ENCODE data around the gene IRAK2.

Gene IRAK2

DNA sequence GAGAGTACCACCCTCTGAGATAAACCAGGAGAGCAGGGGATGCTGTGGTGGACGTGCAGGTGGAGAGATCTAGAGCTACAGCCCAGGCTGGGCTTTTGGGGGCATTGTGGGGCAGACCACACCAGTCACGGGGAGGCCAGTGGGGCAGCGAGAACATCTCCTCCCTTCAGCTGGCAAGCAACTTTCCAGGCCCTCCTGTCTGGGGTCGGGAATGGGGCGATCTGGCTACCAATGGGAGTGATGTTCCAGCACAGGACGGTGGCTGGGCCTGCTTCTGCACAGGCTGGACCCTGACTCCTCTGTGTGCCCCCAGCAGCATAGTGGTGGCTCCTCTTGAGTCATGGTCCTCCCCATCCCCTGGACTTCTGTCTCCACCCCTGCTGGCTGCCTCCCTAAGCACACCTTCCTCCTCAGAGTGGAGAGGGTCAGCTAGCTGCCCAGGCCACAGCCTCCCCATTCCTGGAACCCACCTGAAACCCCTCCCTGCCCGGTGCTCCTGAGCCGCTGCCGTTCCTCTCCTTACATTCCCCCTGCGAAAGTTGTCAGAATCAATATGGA is 16.1 kb downstream of the IRAK2 start:
- TF ChIP-seq, protein P1, sequence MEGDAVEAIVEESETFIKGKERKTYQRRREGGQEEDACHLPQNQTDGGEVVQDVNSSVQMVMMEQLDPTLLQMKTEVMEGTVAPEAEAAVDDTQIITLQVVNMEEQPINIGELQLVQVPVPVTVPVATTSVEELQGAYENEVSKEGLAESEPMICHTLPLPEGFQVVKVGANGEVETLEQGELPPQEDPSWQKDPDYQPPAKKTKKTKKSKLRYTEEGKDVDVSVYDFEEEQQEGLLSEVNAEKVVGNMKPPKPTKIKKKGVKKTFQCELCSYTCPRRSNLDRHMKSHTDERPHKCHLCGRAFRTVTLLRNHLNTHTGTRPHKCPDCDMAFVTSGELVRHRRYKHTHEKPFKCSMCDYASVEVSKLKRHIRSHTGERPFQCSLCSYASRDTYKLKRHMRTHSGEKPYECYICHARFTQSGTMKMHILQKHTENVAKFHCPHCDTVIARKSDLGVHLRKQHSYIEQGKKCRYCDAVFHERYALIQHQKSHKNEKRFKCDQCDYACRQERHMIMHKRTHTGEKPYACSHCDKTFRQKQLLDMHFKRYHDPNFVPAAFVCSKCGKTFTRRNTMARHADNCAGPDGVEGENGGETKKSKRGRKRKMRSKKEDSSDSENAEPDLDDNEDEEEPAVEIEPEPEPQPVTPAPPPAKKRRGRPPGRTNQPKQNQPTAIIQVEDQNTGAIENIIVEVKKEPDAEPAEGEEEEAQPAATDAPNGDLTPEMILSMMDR (conservative IDR thresholded peaks at IDR 0.05; ENCODE audit: low read depth): no peak
- peak overlapping the region; percentile 15; the same call in 1 of the 2 replicates for H3K27ac ChIP-seq
- CTCF ChIA-PET: no interaction called here
- POLR2A ChIA-PET (ENCODE audit: low non-redundant PET): no interaction called here
- DNase-seq (ENCODE audit: low spot score): no peak

DNA sequence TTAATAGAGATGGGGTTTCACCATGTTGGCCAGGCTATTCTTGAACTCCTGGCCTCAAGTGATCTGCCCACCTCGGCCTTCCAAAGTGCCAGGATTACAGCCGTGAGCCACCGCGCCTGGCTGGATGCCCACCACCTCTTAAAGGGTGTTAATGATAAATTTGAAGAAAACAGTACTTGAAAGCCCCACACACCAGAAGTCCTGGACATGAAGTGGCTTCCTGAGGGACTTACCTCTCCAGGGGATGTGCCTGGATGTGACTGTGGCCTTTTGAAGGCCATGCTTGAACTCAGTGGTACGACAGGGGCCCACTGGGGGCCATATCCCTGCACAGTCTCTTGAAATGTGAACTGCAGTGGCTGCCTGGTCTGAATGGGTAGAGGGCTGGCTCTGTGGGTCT is 18.2 kb downstream of the IRAK2 start:
- CTCF ChIA-PET: no interaction called here
- peak overlapping the region; percentile 44 for H3K27ac ChIP-seq
- TF ChIP-seq, protein P1 (conservative IDR thresholded peaks at IDR 0.05; ENCODE audit: low read depth): no peak
- POLR2A ChIA-PET (ENCODE audit: low non-redundant PET): no interaction called here
- no peak for DNase-seq (ENCODE audit: low spot score)

DNA sequence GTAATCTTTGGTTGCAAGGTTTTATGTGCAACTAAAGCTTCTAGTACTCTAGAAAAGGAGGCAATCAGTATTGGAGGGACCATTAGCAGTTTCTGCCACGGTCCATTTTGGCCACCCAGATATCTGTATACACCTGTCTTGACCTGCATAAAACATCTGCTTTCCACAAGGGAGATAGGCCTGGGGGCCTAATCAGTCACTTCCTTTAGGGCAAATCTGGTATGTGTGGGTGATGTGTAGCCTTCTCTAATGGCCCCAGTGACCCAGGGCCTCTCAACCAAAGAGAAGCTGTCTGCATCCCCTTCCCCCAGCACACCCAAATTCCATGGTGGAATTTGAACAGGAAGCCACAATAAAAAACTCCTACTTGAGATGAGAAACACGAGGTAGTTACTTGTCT is 19.5 kb downstream of the IRAK2 start:
- TF ChIP-seq, protein P1 (conservative IDR thresholded peaks at IDR 0.05; ENCODE audit: low read depth): no peak
- CTCF ChIA-PET: no interaction called here
- peak; percentile 24 for DNase-seq (ENCODE audit: low spot score)
- POLR2A ChIA-PET (ENCODE audit: low non-redundant PET): no interaction called here
- peak overlapping the region; percentile 20; the same call in 1 of the 2 replicates for H3K27ac ChIP-seq

DNA sequence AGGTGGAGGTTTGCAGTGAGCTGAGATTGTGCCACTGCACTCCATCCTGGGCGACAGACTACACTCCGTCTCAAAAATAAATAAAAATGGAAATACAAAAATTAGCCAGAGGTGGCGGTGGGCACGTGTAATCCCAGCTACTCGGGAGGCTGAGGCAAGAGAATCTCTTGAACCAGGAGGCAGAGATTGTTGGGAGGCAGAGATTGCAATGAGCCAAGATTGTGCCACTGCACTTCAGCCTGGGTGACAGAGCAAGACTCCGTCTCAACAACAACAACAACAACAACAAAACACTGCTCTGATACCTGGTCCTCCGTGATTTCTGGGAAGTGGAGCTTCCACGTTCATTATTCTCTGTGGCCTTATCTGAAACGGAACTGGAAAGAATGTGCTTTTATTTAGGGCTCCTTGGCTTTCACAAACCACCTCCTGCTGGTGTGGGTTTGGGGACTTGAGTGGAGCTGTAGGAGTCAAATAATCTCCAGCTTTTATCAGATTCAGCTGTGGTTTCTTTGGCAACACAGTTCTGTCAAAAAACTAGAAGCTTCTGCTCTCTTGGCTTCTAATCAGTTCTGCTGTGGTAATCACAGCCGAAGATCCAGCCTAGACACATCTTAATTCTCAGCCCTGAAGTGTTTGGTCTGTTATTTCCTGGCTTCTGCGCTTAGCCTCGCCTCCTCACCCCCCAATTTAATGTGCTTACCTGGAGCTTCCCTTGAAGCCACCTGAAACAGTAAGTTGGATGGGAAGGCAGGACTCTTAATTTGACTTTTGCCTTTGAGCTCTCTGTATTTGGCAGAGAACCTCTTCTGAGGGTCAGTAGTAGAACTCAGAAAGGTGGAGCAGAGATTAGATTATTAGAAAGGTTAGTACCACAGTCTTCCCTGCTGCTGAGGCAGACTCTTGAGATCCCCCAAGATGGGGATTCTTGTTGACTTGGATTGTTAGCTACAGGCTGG is 21.4 kb downstream of the IRAK2 start:
- POLR2A ChIA-PET (ENCODE audit: low non-redundant PET): no interaction called here
- H3K27ac ChIP-seq: no peak overlapping the region; the same call in 1 of the 2 replicates
- no peak for DNase-seq (ENCODE audit: low spot score)
- TF ChIP-seq, protein P1 (conservative IDR thresholded peaks at IDR 0.05; ENCODE audit: low read depth): no peak
- CTCF ChIA-PET: interaction anchor here (0.6 to 0.8 kb wide), 2 partner anchors 122 to 180 kb away, joined by 3 read pairs; no protein-coding TSS in a partner anchor

DNA sequence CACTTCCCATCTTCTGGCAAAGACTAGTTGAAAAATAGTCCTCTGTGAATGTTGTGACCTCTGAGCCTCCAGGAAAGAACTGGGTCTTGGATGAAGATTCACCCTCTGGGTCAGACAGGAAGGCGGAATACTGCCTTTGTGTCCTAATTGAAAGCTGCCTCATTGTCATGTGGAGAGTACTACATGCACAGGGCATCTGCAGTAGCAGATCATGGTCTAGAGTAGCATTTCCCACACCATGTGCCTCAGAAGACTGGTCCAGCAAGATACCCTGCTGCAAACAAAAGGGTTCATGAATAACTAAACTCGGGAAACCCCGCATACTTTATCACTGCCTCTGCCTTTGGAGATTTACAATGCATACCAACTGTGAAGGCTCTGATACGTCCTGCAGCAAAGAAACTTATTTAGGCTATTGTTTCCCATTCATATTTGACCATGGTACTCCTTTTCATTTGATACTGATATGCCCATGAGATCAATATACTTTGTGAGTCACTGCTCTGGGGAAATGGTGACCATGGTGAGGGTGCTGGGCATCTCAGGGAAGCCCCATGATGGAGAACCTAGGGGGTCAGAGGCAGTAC is 22.7 kb downstream of the IRAK2 start:
- H3K27ac ChIP-seq: peak overlapping the region; percentile 98
- no peak for DNase-seq (ENCODE audit: low spot score)
- CTCF ChIA-PET: interaction anchor here (0.8 kb wide), 1 partner anchor 121 kb away, joined by 3 read pairs; no protein-coding TSS in a partner anchor
- POLR2A ChIA-PET (ENCODE audit: low non-redundant PET): no interaction called here
- TF ChIP-seq, protein P1 (conservative IDR thresholded peaks at IDR 0.05; ENCODE audit: low read depth): no peak

DNA sequence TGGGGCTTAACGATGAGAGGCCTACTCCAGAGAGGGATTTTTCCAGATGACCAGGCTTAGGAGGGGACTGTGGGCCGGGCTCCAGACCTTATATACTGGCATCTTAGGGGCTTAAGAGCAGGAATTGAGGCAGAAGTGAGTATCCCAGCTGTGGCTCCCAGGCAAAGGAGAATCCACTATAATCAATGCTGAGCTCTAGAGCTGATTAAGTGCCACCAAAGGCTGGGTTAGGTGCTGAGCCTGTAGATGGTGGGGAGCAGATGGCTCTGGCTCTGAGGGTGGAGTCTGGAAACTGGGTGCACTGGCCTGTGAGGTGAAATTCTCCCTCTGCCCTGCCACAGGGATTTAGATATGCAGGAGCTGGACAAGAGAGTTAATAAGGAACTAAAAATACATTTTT is 23.2 kb downstream of the IRAK2 start:
- TF ChIP-seq, protein P1 (conservative IDR thresholded peaks at IDR 0.05; ENCODE audit: low read depth): no peak
- POLR2A ChIA-PET (ENCODE audit: low non-redundant PET): no interaction called here
- peak overlapping the region; percentile 98 for H3K27ac ChIP-seq
- DNase-seq (ENCODE audit: low spot score): no peak
- CTCF ChIA-PET: no interaction called here

Data from RWPE1 (cell line).